Stomach (tissue), 4 donors: ENCODE results near the gene G2E3.

ENCODE experiments used
- CTCF ChIP-seq, 7 experiments: fragments of 450-650 bp in 4 of 7; fragments of 200-600 bp in 3 of 7; sonication (generic) in 3 of 7; IDR thresholded peaks; one replicate each; pipeline ENCODE4 v1.5.1; 2016 to 2019; ENCODE audit warnings: antibody characterized with exemption in 7 of 7, control low read depth in 2 of 7, mild to moderate bottlenecking in 1 of 7
- EP300 ChIP-seq: sonication (generic); formaldehyde crosslinking; IDR thresholded peaks from one replicate; pipeline ENCODE4 v1.6.1; 2017; ENCODE audit warnings: antibody characterized with exemption
- POLR2A ChIP-seq, 4 donors: fragments of 450-650 bp; IDR thresholded peaks; one replicate each; pipeline ENCODE4 v1.6.1; 2016; ENCODE audit warnings: antibody characterized with exemption in 4 of 4, control low read depth in 2 of 4, mild to moderate bottlenecking in 1 of 4, moderate library complexity in 1 of 4
- POLR2AphosphoS5 ChIP-seq, 3 donors: sonication (generic); formaldehyde crosslinking; IDR thresholded peaks; one replicate each; pipeline ENCODE4 v1.6.1; 2016; ENCODE audit warnings: antibody characterized with exemption in 3 of 3

- TF ChIP-seq CTCF (IDR thresholded peaks at IDR 0.05) (peak in 1 of 7 experiments; percentile 9), POLR2AphosphoS5 (IDR thresholded peaks at IDR 0.05) (no peak), POLR2A (IDR thresholded peaks at IDR 0.05) (no peak), EP300 (no peak)
Observed at GRCh38 chr14:30608533-30609006, 49.6 kb downstream of the G2E3 start.
